Caco-2 (cell line): ENCODE data around the gene LRP1B. TPM values are rescaled to one million over a fixed set of nuclear protein-coding genes. Genes with fewer than 3 reads are reported as not detected.

Source experiments
- BruUV-seq: library from RNA; stranded (reverse); fragments of 400-500 nt; replicated peaks from 2 replicates; lab custom pipeline; 2021; lab: Mats Ljungman, UMichigan
- CTCF ChIA-PET: fragments of 300-600 bp; sonication (Branson Sonifier 250); formaldehyde crosslinking; loops from one replicate; lab custom pipeline; 2022; ENCODE audit warnings: antibody characterized with exemption; lab: Charles Lee
- POLR2A ChIA-PET: fragments of 300-600 bp; sonication (Branson Sonifier 250); formaldehyde crosslinking; loops from one replicate; lab custom pipeline; 2022; ENCODE audit warnings: antibody characterized with exemption; lab: Charles Lee
- DNase-seq, 2 experiments: peaks; one replicate each; pipeline versions ENCODE4 v3.0.0 to v3.0.0-alpha.2; 2020 to 2022
- H3K27me3 ChIP-seq: replicated peaks from 2 replicates; pipeline ENCODE4 v1.6.0; 2011; ENCODE audit warnings: low read length; ENCODE audit not compliant: control insufficient read depth, insufficient read depth
- H3K36me3 ChIP-seq: 2 replicates; pipeline ENCODE4 v1.5.1; 2011; ENCODE audit warnings: low read length; ENCODE audit not compliant: control insufficient read depth, insufficient read depth
- H3K4me1 ChIP-seq: fragments of 250-450 bp; sonication (Bioruptor Pico); 2 replicates; pipeline ENCODE4 v1.5.1; 2020; ENCODE audit warnings: mild to moderate bottlenecking
- H3K4me3 ChIP-seq: 2 replicates; pipeline ENCODE4 v1.5.1; 2011; ENCODE audit warnings: low read depth, mild to moderate bottlenecking, control low read depth, low read length
- H3K9me3 ChIP-seq: fragments of 250-450 bp; sonication (Bioruptor Pico); 2 replicates; pipeline ENCODE4 v1.5.1; 2020; ENCODE audit warnings: mild to moderate bottlenecking, moderate library complexity
- H3K27ac Mint-ChIP-seq: one replicate; pipeline ENCODE4 v1.8.0; 2022; ENCODE audit warnings: mixed read lengths; ENCODE audit not compliant: unreplicated experiment
- H3K27me3 Mint-ChIP-seq: one replicate; pipeline ENCODE4 v1.8.0; 2022; ENCODE audit warnings: mixed read lengths; ENCODE audit not compliant: insufficient read depth, unreplicated experiment
- H3K36me3 Mint-ChIP-seq: one replicate; pipeline ENCODE4 v1.8.0; 2022; ENCODE audit warnings: mild to moderate bottlenecking, mixed read lengths; ENCODE audit not compliant: insufficient read depth, unreplicated experiment
- H3K4me1 Mint-ChIP-seq: one replicate; pipeline ENCODE4 v1.8.0; 2022; ENCODE audit warnings: low read depth, mixed read lengths; ENCODE audit not compliant: unreplicated experiment
- H3K4me3 Mint-ChIP-seq: one replicate; pipeline ENCODE4 v1.8.0; 2022; ENCODE audit warnings: mild to moderate bottlenecking, moderate library complexity, mixed read lengths; ENCODE audit not compliant: unreplicated experiment
- H3K9me3 Mint-ChIP-seq: one replicate; pipeline ENCODE4 v1.8.0; 2022; ENCODE audit warnings: mixed read lengths; ENCODE audit not compliant: unreplicated experiment
- intact Hi-C: fragments of 100-400 bp; cut with micrococcal nuclease; formaldehyde crosslinking; loops from one replicate; pipeline ENCODE4 v1.10.0; 2022; ENCODE audit not compliant: unreplicated experiment
- total RNA-seq: library from RNA; stranded (reverse); gene quantifications from 2 replicates; pipeline ENCODE4 v1.2.3, GENCODE V29; 2022
- TF ChIP-seq, protein P1 (sequence below), 2 experiments: fragments of 200-600 bp in 1 of 2; IDR thresholded peaks; 1 replicate in 1 of 2; 2 replicates in 1 of 2; pipeline versions ENCODE4 v1.5.1 to v1.8.0; 2011 to 2022; ENCODE audit warnings: antibody characterized with exemption in 1 of 2, control low read depth in 1 of 2, inconsistent platforms in 1 of 2, low read depth in 1 of 2, low read length in 1 of 2, mild to moderate bottlenecking in 1 of 2, moderate library complexity in 1 of 2; ENCODE audit not compliant: insufficient read depth in 1 of 2, severe bottlenecking in 1 of 2, unreplicated experiment in 1 of 2

LRP1B gene
- total RNA-seq, 1 experiment from 2014 or later, result not detected

DNA sequence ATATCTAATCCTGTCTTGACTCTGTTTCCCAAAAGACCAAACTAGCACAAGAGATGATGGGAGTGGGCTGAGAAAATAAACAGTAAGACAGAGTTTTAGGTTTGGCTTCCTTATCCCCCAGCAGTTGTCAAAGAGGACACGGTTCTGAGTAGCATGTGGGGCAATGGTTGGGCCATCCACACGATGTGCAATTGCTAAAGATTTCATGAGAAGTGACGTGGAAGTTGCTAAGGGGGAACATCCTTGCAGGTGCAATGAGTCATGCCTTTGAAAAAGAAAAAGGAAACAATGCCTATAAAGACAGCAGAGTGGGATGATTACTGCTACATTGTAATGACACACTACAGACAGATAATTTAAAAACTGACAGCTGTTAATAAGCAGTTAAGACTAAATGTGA lies 1395.8 kb downstream of the LRP1B start:
- Mint-ChIP-seq H3K4me1 (no peaks in the 10 kb centered on the region), H3K9me3 (no peaks in the 10 kb centered on the region), H3K27me3 (peaks cover 14% of the 10 kb centered on the region), H3K36me3 (no peaks in the 10 kb centered on the region), H3K4me3 (no peak overlapping the region), H3K27ac (no peak overlapping the region)
- CTCF ChIA-PET, result no interaction called here
- H3K9me3 ChIP-seq, result no peaks in the 10 kb centered on the region
- no peaks in the 10 kb centered on the region for H3K27me3 ChIP-seq
- no peak for DNase-seq
- TF ChIP-seq, protein P1, sequence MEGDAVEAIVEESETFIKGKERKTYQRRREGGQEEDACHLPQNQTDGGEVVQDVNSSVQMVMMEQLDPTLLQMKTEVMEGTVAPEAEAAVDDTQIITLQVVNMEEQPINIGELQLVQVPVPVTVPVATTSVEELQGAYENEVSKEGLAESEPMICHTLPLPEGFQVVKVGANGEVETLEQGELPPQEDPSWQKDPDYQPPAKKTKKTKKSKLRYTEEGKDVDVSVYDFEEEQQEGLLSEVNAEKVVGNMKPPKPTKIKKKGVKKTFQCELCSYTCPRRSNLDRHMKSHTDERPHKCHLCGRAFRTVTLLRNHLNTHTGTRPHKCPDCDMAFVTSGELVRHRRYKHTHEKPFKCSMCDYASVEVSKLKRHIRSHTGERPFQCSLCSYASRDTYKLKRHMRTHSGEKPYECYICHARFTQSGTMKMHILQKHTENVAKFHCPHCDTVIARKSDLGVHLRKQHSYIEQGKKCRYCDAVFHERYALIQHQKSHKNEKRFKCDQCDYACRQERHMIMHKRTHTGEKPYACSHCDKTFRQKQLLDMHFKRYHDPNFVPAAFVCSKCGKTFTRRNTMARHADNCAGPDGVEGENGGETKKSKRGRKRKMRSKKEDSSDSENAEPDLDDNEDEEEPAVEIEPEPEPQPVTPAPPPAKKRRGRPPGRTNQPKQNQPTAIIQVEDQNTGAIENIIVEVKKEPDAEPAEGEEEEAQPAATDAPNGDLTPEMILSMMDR (IDR thresholded peaks at IDR 0.05; ENCODE audit: insufficient read depth in 1 of 2, low read depth in 1 of 2, low read length in 1 of 2, severe bottlenecking in 1 of 2, unreplicated experiment in 1 of 2), result no peak
- H3K4me3 ChIP-seq, result no peak overlapping the region
- POLR2A ChIA-PET, result no interaction called here
- intact Hi-C loops, result no loop called here
- H3K4me1 ChIP-seq, result no peaks in the 10 kb centered on the region
- BruUV-seq, result no TSS peak
- H3K36me3 ChIP-seq, result no peaks in the 10 kb centered on the region

DNA sequence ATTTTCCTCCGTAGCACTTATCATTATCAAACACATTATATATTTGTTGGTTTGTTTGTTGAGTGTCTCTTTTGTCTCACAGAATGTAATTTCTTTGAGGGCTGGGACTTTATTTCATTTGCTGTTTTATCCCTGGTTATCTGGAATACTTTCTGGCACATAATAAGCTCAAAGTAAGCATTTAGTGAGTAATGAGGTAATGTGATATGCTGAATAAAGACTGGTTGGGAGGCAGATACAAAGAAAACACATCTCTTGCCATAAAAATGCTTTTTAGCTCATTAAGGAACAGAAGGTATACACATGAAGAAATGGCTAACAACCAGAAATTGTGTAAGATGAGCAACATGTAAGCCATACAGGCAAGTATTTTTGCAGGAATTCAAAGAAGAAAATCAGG lies 1411.8 kb downstream of the LRP1B start:
- TF ChIP-seq, protein P1 (IDR thresholded peaks at IDR 0.05; ENCODE audit: insufficient read depth in 1 of 2, low read depth in 1 of 2, low read length in 1 of 2, severe bottlenecking in 1 of 2, unreplicated experiment in 1 of 2), result no peak
- Mint-ChIP-seq H3K4me3 (no peak overlapping the region), H3K27me3 (peaks cover 10% of the 10 kb centered on the region), H3K27ac (no peak overlapping the region), H3K36me3 (no peaks in the 10 kb centered on the region), H3K9me3 (no peaks in the 10 kb centered on the region), H3K4me1 (no peaks in the 10 kb centered on the region)
- DNase-seq, result no peak
- BruUV-seq, result no TSS peak
- ChIA-PET POLR2A (no interaction called here), CTCF (no interaction called here)
- H3K4me1 ChIP-seq, result no peaks in the 10 kb centered on the region
- H3K27me3 ChIP-seq, result no peaks in the 10 kb centered on the region
- no peaks in the 10 kb centered on the region for H3K9me3 ChIP-seq
- intact Hi-C loops, result loop anchor here (5.0 kb wide), 1 partner anchor 143 kb away; no protein-coding TSS in a partner anchor
- H3K4me3 ChIP-seq, result no peak overlapping the region
- H3K36me3 ChIP-seq, result no peaks in the 10 kb centered on the region

DNA sequence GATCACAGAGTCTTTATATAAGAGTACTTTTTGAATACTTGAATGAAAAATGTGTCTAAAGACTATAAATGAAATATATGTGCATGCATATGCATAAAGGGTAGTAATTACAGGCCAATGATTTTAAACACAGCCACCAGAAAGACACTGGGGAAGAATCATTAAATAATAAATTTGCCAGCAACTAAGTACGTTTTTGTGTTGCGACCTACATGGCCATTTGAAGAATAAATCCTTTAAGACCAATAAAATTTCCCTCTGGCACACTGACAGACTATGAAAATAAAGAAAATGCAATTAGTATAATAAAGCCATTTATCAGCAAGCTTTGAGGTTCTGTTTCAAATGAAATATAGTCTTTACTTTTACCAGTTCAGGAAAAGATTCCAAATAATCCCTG lies 1413.3 kb downstream of the LRP1B start:
- CTCF ChIA-PET, result no interaction called here
- Histone ChIP-seq H3K27me3 (no peaks in the 10 kb centered on the region), H3K4me3 (no peak overlapping the region), H3K4me1 (no peaks in the 10 kb centered on the region), H3K9me3 (no peaks in the 10 kb centered on the region), H3K36me3 (no peaks in the 10 kb centered on the region)
- intact Hi-C loops, result loop anchor here (5.0 kb wide), 1 partner anchor 145 kb away; no protein-coding TSS in a partner anchor
- POLR2A ChIA-PET, result no interaction called here
- Mint-ChIP-seq H3K27me3 (peaks cover 10% of the 10 kb centered on the region), H3K9me3 (no peaks in the 10 kb centered on the region), H3K4me3 (no peak overlapping the region), H3K4me1 (no peaks in the 10 kb centered on the region), H3K27ac (no peak overlapping the region), H3K36me3 (no peaks in the 10 kb centered on the region)
- no TSS peak for BruUV-seq
- TF ChIP-seq, protein P1 (IDR thresholded peaks at IDR 0.05; ENCODE audit: insufficient read depth in 1 of 2, low read depth in 1 of 2, low read length in 1 of 2, severe bottlenecking in 1 of 2, unreplicated experiment in 1 of 2), result no peak
- DNase-seq, result no peak
